Stimulated activated naive CD4-positive, alpha-beta T cell (primary cell): ENCODE data around the gene LRTM1.

Source experiments
- DNase-seq, 6 experiments: peaks; one replicate each; lab custom pipeline; 2025; lab: John Stamatoyannopoulos, UW

Gene LRTM1

DNA sequence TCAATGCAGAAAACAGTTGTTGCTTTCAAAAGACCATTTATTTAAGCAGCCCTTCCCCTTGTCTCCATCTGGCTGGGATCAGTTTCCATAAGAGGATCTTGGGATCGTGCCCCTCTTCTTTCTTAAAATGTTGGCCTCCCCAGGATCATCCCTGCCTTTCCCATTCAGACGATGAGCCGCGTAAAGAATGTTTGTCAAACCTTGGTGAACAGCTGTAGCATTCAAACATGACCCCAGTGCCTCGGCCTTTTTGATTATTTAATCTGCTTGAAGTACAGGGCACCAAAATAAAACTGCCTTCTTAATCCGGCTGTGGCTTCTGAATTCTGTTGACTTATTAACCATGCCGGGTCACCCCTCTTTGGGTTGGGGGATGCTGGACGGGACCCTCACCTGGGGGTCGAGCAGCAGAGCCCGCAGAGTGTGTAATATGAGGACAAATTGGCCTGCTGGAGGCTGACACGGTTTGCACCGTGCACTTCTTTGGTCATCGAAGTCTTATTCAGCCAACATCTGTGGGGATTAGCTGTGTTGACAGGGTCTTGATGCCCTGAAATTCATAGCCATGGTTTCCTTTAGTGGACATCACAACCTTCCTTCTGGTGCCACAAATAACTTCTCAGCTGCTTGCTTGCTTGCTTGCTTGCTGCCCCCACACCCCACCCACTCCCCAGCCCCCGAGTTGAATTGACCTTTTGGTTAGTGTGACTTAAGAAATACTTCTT lies at the start of gene LRTM1:
LRTM1 (minus strand) TSS at position 14 of the 725 bp plus-strand sequence. CDS start 148 bp downstream, outside the sequence.
- DNase-seq = no peak

DNA sequence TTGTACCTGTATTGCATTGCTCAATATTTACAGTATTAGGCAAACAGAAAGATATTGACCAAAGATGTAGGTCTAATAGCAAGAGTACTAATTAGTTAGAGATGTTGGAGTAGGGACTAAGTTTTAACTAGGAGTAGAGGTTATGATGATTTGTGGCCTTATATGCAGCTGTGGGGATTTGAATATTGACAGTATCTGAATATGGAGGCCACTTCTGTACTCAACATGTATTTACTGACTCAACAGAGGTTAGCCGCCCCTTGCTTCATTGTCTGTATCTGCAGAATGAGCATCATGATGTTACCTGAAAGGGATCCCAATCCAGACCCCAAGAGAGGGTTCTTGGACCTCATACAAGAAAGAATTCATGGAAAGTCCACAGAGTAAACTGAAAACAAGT lies 49.6 kb upstream of the LRTM1 start:
- DNase-seq = no peak

DNA sequence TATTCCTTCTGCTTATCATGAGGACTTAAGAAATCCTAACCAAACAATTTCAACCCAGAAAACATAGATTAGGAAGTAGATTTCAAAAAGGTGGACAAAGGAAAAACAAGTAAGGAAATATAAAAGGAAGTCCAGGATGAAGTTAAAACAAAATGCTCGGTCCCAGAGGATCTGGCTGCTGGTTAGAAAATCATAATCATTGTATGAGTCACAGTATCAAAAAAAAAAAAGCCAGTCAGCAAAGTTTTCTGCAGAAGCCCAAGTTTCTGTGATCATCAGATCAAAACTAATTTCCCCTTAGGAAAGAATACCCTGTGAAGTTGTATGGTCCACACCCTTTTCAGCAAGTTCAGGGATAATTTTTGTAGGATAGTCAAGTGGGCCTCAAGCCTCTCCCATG lies 43.0 kb upstream of the LRTM1 start:
- DNase-seq = no peak

DNA sequence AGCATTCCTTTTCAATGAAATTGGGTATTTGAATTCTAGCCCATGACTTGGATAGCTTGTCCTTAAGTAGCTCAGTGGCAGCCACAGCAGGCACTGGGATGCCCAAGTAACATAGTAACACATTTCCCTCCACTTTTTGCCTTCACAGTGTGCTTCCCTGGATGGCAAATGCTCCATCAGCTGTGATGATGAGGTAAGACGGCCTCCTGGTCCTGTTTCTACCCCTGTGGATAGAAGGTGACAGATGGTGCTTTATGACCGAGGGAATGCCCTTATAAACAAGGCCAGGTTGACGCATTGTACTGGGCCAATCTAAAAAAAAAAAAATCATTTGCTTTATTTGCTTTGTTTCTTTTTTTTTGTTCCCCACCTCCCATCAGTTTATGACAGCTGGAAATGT lies 41.8 kb upstream of the LRTM1 start:
- DNase-seq = no peak

DNA sequence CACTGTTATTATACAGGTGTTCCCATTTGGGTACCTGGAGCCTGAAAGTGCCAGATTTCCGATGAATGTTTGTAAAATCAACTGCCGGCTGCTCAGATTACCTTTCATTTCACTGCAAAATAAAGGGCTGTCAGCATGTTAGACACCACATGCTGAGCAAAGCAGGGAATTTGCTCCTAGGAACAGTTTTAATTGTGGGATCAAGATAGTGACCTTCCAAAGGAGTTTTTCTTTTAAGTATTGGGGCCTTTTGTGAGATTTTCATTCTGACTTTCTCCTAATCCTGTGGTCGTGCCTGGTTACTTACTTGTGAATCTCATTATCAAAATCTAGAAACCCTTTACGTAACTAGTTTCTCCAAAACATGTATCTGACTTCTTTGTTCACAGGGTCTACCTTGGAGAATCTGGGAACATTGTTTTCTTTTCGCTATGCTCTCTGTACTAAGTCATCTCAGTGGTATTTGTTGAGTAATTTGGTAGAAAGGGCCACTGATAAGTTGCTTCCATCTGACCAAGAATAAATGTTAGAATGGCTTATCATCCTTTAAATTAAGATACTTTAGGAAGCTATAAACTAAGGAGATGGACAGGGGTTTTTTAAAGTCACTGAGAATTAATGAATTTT lies 40.8 kb upstream of the LRTM1 start:
- no peak for DNase-seq

DNA sequence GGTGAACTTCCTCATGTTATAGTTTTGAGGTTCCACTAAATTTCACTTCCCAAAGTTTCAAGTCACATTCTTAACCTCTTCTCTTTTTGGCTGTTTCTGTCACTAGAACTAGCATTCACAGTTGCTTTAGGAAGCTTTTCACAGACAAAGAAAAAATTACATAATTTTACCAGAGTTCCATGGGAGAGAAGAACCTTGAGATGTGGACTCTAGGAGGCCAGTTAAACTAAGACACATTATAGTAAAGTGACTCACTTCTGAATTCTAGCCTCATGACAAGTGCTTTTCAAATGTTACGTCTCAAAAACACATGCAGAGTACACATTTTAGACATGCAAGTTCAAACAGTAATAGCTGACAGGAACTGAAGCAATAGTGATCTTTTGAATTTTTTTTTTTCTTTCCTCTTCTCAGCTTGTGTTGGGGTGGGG lies 39.9 kb upstream of the LRTM1 start:
- no peak for DNase-seq

DNA sequence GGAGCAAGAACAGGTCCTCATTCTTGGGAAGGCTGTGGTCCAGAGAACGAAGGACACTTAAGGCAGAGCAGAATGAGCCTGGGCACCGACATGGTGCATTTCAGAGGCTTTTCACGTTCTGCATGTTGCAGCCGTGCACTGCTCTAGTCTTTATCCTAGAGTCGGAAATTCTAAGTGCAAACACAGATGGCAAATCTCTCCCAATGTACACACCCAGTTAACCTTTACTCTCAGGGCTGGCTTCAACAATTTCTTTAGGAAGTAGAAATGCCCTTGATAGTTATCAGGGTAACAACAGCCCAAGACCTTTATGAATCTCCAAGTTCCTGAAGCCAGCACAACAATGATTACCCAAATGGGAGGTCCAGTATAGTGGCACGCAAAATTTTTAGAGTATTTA lies 39.1 kb upstream of the LRTM1 start:
- no peak for DNase-seq

DNA sequence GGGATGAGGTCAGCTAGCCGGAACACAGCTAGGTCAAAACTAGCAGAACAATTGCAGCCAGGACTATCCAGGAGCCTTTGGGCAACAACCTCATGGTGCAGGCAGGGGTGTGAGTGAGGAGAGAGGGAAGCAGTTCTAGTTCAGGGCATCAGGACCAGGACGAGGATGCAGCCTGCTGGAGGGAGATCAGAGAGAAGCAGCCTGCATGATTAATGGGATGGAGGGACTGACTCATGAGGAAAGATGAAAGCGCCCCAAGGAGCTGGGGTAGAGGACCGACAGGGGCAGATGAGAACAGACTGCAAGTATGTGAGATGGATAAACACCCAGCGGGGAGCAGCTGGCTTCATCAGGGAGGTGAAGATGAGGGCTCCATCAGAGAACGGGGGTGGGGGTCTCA lies 37.9 kb upstream of the LRTM1 start:
- DNase-seq = no peak

DNA sequence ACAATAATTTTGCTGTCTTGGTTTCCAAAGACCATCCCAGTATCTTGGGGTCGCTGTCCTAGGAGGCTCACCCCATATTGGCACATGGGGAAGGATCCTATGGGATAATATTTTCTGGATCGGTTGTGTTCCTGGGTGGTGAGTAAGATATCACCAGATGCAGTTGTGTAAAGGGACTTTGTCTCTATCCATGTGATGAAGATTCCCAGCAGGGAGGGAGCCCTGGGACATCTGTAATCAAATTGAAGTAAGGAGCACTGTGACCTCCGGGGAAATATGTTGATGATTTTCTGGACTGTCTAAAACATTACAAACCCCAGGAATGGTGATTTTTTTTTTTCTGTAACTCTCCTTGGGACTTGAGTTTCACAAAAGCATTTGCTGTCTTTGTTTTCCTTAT lies 36.2 kb upstream of the LRTM1 start:
- no peak for DNase-seq

DNA sequence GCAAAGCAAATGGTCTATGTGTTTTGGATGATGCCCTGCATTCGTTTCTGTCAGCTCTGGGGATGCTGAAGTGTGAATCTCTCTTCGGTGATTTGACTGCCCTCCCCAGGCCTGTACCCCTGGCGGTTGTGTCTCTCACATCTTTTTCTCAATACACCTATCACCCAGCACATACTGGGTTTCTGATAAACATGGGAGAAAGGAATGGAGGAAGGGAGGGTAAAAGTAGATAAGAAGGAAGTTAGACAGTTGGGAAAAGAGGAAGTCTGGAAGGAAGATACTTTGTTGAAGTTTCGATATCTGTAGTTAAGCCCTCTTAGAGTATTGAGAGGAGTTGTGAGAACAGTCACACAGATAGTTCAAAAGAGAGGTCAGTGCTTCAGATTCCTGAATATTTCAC lies 35.8 kb upstream of the LRTM1 start:
- DNase-seq = no peak

DNA sequence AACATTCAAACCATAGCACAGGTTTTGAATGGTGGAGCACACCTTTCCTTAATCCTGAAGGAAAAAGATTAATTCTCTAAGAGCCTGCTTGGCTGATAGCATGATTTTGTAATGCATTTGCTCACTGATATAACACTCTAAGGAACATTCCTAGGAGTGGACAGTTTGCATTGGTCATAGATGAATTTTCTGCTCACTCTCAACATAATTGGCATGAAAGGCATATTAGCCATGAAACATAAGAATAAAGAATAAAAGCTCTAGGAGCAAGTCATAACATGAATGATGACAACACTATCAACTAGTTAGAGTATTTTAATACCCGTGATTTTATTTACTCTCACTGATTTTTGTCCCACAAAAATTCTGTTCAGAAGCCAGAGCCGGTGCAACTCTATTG lies 34.3 kb upstream of the LRTM1 start:
- no peak for DNase-seq

DNA sequence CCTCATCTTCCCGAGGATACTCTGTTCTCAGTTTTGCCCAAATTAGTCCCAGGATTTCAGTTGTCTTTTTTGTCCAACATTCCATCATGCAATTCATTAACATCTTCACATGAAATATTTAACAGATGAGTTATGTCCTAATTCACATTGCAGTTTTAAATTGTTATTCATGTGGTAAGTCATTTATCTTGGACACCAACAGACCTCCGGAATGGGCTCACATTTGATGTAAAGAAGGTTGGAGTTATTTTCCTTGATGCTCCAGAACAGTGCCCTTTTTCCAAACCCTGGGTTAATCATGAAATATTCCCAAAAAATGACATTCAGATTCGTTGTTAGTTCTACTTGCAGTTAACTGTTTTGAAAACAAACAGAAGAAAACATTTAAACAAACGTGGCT lies 32.8 kb upstream of the LRTM1 start:
- DNase-seq = no peak

DNA sequence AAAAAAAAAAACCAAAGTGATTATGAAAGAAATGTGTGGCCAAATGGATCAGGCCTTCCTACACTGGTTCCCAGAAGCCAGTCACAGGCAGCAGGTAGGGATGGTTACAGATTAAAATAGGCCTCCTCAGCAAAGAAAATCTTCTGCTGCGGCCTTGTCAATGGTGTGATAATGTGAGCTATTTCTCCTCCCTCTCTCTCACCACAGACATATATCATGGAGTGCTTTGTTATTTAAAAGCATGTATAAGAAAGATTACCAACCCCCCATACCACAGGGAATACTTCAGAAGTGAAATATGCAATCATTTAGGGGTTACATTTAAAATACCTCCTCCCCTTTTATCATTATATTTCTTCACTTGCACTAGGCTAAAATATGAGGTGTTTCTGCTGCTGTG lies 32.2 kb upstream of the LRTM1 start:
- DNase-seq = no peak

DNA sequence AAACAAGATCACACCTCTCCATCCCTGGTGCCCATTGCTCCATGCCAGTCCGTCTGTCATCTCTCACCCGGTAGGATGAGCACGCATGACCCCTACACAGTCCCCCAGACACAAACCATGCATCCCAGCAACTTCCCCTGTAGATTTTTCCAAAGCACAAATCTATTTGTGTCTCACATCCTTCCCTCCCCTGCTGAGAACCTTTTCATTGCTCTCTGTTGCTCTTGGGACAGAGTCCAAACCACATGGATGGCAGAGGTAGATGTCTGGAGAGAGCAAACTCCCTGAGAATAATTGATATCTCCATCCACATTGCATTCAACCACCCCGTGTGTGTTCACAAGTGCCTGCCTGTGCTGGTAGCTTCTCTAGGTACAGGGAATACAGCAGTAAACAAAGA lies 29.9 kb upstream of the LRTM1 start:
- no peak for DNase-seq

DNA sequence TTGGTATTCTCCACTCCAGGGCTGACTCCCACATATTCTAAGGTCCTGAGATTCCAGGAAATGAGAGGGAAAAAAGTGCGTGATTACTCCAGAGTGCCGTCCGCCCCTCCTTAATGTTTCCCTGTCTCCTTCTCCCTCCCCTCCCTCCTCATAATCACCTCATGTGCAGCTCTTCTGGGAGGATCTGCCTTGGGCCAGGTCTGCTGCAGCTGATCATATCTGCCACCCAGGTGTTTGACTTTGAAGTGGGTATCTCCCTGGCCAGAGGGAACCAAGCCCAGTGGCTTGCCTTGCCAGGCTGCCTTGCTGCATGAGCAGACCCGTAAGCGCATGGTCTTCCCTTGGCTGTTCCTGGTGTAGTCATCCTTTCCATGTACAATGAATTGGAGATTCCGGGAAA lies 28.1 kb upstream of the LRTM1 start:
- no peak for DNase-seq

DNA sequence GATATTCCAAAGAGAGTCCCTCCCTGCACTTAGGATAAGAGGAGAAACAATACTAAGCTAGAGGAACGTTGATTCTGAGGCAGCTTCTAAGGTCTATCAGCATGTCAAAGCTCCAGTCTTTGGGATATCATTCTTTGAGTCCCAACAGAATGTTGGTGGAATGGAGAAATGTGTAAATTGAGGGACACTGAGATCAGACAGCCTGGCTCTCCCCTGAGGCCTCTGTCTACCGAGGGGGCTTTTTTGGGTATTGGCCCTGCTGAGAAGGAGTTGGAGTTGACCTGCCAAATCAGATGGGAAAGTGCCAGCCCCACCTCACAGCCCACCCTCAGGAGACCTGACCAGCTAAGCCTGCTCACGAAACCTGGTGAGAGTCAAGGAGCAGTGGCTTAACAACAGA lies 27.6 kb upstream of the LRTM1 start:
- no peak for DNase-seq

DNA sequence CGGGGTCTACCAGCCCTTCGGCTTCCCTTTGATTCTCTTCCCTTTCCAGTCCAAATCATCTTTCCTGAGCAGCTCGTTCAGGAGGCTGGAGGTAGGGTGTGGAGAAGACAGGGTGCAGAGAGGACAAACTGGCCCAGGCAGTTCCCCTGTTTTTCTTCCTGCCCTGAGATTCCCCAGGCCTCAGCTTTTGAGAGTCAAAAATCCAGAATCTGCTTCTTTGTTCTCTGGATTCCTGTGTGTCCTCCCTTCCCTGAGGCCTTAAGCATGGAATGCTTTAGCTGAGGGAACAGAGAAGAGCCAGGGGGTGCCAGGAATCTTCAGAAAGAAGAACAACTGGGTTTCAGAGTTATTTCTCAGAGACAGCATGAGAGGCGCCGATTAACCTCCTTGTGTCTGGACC lies 26.7 kb upstream of the LRTM1 start:
- DNase-seq = no peak

DNA sequence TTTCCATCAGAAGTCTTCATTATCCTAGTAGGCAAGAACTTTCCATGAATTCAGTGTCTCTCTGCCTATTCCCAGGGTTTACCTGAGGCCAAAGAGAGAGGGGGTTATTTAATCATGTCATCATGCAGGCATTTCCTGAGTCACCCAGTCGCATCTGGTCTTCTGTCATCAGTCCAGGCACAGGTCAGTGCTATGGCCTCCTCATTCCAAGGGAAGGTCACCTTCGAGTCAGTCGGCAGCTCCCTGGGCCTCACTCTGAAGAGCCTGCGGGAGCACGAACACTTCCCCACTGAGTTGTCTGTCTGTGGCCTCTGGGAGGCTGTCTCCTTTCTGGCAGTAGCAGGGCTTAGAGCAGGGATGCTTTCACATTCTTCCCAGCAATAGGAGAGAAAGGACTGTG lies 26.2 kb upstream of the LRTM1 start:
- no peak for DNase-seq

DNA sequence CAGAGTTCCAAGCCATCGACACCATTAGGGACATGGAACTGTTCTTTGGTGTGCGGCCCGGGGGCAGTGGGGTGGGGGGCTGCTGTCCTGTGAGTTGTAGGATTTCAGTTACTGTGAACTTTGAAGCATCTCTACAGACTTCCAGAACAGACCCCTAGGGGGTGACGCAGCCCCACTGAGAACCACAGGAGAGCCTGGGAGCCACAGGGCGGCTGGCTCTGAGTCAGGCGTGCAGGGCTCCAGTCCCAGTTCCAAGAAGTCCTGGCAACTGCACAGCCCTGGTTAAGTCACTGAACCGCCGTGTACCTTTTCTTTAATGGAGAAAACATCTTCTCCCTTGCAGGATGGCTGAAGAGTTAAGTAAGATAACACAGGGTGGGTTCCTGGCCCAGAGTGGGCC lies 23.5 kb upstream of the LRTM1 start:
- no peak for DNase-seq

DNA sequence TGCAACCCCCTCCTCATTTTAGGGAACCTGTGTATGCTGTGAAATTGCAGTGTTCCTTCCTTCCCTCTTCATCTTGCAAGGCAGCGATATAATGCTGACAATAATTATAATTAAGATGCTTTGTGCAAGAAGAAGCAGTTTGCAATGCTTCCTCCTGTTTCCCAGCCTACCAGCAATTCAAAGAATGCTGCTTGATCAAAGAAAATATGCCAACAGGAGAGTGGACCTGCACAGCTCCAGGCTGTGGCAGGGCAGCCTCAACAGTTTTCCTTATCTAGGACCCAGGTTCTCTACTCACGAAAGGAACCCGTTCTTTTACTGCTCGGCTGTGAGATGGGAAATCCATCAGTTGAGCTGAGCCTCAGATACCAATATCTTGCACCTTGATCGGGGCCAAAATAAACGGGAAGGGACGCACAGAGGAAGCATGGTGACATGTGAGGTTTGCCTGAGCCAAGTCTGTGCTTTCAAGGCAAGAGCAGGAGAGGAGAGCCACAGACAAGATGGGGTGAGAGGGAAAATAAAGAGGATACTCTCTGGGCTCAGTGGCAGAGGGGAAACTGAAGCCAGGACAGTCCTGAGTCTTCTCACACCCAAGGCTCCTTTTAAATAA lies 22.6 kb upstream of the LRTM1 start:
- no peak for DNase-seq

DNA sequence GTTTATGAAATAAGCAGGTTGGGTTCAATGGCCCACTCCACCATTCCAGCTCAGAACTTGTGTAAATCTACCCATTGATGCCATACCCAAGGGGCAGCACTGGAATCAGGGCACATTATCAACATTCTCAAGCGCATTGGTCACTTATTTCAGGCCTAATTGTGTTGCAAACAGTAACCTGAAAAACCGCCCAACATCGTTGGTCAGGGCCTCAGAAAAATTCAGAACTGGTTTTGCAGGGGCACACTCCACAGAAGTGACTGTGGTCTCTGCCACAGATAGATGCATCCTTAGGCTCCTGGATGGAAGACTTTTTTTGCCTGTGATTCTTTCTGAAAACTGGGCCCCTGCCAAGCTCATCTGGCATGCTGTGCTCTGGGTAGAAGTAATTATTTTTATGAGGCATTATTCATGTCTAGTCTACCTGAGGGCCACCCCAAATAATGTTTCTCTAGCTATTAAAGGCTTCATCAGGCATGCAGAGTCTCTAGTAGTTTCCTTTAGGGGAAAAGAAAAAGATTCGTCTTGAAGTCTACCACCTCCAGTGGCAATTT lies 21.7 kb upstream of the LRTM1 start:
- DNase-seq = no peak

DNA sequence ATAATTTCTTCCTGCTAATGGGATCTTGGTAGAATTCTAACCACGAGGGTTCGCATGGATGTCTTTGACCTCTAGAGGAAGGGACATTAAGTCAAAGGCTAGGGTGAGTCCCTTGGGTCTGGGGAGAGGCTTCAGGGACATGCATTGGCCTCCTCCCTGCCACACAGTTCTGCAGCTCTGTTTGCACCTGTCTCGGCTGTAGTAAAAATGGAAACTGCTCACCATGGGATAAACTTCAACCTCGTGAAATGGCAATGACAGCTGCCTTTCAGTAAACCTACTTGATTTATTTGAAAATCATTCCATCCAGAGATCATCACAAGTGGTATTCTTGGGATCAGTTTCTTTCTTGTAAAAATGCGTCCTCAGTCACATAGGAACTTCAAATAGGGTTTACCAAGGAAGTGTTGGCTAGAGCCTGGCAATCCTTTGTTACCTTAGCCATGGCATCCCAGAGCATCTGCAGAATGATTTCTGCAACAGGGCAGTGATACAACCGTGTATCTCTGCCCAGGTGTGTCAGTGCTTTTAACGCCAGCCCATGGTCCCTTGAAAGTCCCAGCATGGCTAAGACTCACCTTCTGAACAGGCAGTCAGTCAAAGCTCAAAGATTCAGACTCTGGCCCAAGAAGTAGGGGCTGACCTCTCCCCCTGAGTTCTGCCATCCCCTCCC lies 14.0 kb upstream of the LRTM1 start:
- DNase-seq = no peak

DNA sequence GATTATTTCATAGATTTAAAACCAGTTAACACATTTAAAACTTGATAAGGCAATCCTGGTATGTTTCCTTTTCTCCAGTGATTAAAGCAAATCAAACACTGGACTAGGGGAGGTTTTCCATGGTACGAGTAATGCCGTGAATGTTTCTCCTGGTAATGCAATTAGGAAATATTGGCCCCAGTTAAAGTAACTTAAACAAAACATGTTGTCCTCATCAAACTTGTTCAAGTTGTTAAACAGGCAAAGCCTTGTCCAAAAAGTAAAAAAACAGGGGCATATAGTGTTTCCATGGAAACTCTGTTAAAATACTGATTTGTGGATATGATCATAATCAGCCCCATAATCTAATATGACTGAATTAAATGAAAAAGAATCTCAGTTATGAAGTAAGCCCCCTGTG lies 13.1 kb upstream of the LRTM1 start:
- no peak for DNase-seq
